Liver (tissue), 9 donors: ENCODE results near the gene LMX1B. TPM values are rescaled to one million over a fixed set of nuclear protein-coding genes. Genes with fewer than 3 reads are reported as not detected.

Experiments
- DNase-seq: peaks from one replicate; pipeline ENCODE4 v3.0.0-alpha.2; 2017; ENCODE audit warnings: low spot score
- H3K27ac ChIP-seq, 2 donors: one replicate each; pipeline ENCODE4 v1.7.0; 2013; ENCODE audit warnings: inconsistent platforms in 2 of 2, low read length in 2 of 2, control low read depth in 1 of 2, low read depth in 1 of 2, mild to moderate bottlenecking in 1 of 2
- H3K27me3 ChIP-seq, 4 donors: one replicate each; pipeline versions ENCODE4 v1.6.1 to v1.7.0; 2013; ENCODE audit warnings: low read length in 3 of 4, inconsistent platforms in 1 of 4, mild to moderate bottlenecking in 1 of 4, moderate library complexity in 1 of 4; ENCODE audit not compliant: control insufficient read depth in 4 of 4, insufficient read depth in 4 of 4
- H3K36me3 ChIP-seq, 4 donors: one replicate each; pipeline versions ENCODE4 v1.6.1 to v1.7.0; 2013; ENCODE audit warnings: low read length in 3 of 4, mild to moderate bottlenecking in 3 of 4, low read depth in 1 of 4, moderate library complexity in 1 of 4; ENCODE audit not compliant: control insufficient read depth in 4 of 4, insufficient read depth in 3 of 4
- H3K4me1 ChIP-seq, 4 donors: one replicate each; pipeline versions ENCODE4 v1.6.1 to v1.7.0; 2013; ENCODE audit warnings: low read length in 3 of 4, mild to moderate bottlenecking in 3 of 4, moderate library complexity in 1 of 4; ENCODE audit not compliant: control insufficient read depth in 4 of 4, insufficient read depth in 4 of 4
- H3K4me3 ChIP-seq, 3 donors: one replicate each; pipeline versions ENCODE4 v1.6.1 to v1.7.0; 2013; ENCODE audit warnings: low read length in 3 of 3, control low read depth in 1 of 3, low read depth in 1 of 3, mild to moderate bottlenecking in 1 of 3
- H3K9ac ChIP-seq, 2 donors: one replicate each; pipeline ENCODE4 v1.7.0; 2013; ENCODE audit warnings: low read length in 2 of 2, mild to moderate bottlenecking in 2 of 2, moderate library complexity in 2 of 2, control low read depth in 1 of 2, low read depth in 1 of 2
- H3K9me3 ChIP-seq, 4 donors: one replicate each; pipeline versions ENCODE4 v1.6.1 to v1.7.0; 2013; ENCODE audit warnings: low read length in 3 of 4; ENCODE audit not compliant: control insufficient read depth in 4 of 4
- EGR1 ChIP-seq, 2 donors: IDR thresholded peaks; 2 replicates each; pipeline ENCODE4 v1.6.1; 2016 to 2018; ENCODE audit warnings: antibody characterized with exemption in 2 of 2, low read depth in 2 of 2
- FOXA1 ChIP-seq: IDR thresholded peaks from 2 replicates; pipeline ENCODE4 v1.6.1; 2016; ENCODE audit warnings: antibody characterized with exemption
- FOXA2 ChIP-seq: IDR thresholded peaks from 2 replicates; pipeline ENCODE4 v1.6.1; 2016; ENCODE audit warnings: antibody characterized with exemption
- GABPA ChIP-seq, 2 donors: IDR thresholded peaks in 1 of 2; conservative IDR thresholded peaks in 1 of 2; 2 replicates each; pipeline ENCODE4 v1.6.1; 2016; ENCODE audit warnings: antibody characterized with exemption in 2 of 2, mild to moderate bottlenecking in 1 of 2, moderate library complexity in 1 of 2
- HNF4A ChIP-seq, 2 donors: conservative IDR thresholded peaks; 2 replicates each; pipeline ENCODE4 v1.6.1; 2016; ENCODE audit warnings: antibody characterized with exemption in 2 of 2, mild to moderate bottlenecking in 2 of 2
- JUND ChIP-seq, 2 donors: IDR thresholded peaks; 2 replicates each; pipeline ENCODE4 v1.6.1; 2016; ENCODE audit warnings: antibody characterized with exemption in 2 of 2
- NR2F2 ChIP-seq: IDR thresholded peaks from 2 replicates; pipeline ENCODE4 v1.6.1; 2016; ENCODE audit warnings: antibody characterized with exemption
- RAD21 ChIP-seq, 2 donors: IDR thresholded peaks; 2 replicates each; pipeline ENCODE4 v1.6.1; 2016; ENCODE audit warnings: antibody characterized with exemption in 2 of 2, mild to moderate bottlenecking in 2 of 2
- RXRA ChIP-seq, 2 donors: IDR thresholded peaks; 2 replicates each; pipeline ENCODE4 v1.6.1; 2017 to 2018; ENCODE audit warnings: antibody characterized with exemption in 2 of 2, mild to moderate bottlenecking in 1 of 2
- SP1 ChIP-seq: IDR thresholded peaks from 2 replicates; pipeline ENCODE4 v1.6.1; 2018; ENCODE audit warnings: antibody characterized with exemption, mild to moderate bottlenecking
- TAF1 ChIP-seq: conservative IDR thresholded peaks from 2 replicates; pipeline ENCODE4 v1.6.1; 2016; ENCODE audit warnings: antibody characterized with exemption, mild to moderate bottlenecking
- YY1 ChIP-seq: IDR thresholded peaks from 2 replicates; pipeline ENCODE4 v1.6.1; 2016; ENCODE audit warnings: antibody characterized with exemption, mild to moderate bottlenecking
- WGBS: extraction: QIAGEN DNeasy Blood & Tissue Kit; methylation state at CpG from one replicate; pipeline ENCODE4 v1.1.7; 2013; 5-methylcytosine and 5-hydroxymethylcytosine counted together
- polyA plus RNA-seq, 2 donors: library from polyadenylated mRNA; stranded (reverse) in 1 of 2; unstranded in 1 of 2; fragments of 200-250 nt in 1 of 2; fragments of >200 nt in 1 of 2; fragmentation: Nextera tagmentation in 1 of 2; extraction: Ambion mirVana in 1 of 2; gene quantifications; one replicate each; pipeline versions ENCODE4 v1.2.1 to v1.2.3, GENCODE V29; 2013 to 2015
- total RNA-seq, 2 donors: library from RNA; depleted of rRNA; stranded (reverse); fragments of >200 nt; gene quantifications; one replicate each; pipeline ENCODE4 v1.2.3, GENCODE V29; 2014
- TF ChIP-seq, protein P1 (sequence below): IDR thresholded peaks from 2 replicates; pipeline ENCODE4 v1.6.1; 2016; ENCODE audit warnings: antibody characterized with exemption
- TF ChIP-seq, protein P2 (sequence below): IDR thresholded peaks from 2 replicates; pipeline ENCODE4 v1.6.1; 2016; ENCODE audit warnings: antibody characterized with exemption, mild to moderate bottlenecking
- TF ChIP-seq, protein P3 (sequence below): IDR thresholded peaks from 2 replicates; pipeline ENCODE4 v1.6.1; 2016; ENCODE audit warnings: antibody characterized with exemption
- TF ChIP-seq, protein P4 (sequence below): IDR thresholded peaks from 2 replicates; pipeline ENCODE4 v1.6.1; 2016; ENCODE audit warnings: antibody characterized with exemption
- donor health status: healthy.
- donor health status: healthy.
- donor health status: healthy.
- donor health status: healthy.
- donor health status: healthy.

Gene LMX1B
- total and polyA plus RNA-seq, 4 donors, result not detected

DNA sequence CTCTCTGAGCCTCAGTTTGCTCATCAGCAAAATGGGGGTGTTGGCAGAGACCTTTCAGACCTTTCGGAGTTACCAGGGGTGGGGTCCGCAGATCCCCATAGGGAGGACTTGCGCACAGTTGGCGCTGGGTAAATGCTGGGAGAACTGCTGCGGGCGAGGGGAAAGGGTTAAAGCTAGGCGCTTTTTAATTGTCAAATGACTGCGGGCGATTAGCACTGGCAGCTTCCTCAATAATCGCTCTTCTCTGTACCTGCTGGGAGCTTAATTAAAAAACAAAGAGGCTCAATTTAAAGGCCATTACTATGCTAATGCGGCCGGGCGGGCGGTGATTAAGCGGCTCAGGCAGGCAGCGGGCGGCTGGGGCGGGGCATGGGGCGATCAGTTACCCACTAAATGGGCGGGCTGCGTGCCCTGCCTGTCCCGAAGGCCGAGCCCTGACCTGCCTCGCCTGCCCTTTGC is 63.0 kb downstream of the LMX1B start:
- Histone ChIP-seq H3K27me3 (peaks cover 3 to 22% (median 4%) of the 10 kb centered on the region in 4 donors), H3K4me1 (no peaks in the 10 kb centered on the region), H3K36me3 (no peaks in the 10 kb centered on the region), H3K9ac (no peak overlapping the region), H3K27ac (no peak overlapping the region), H3K4me3 (no peak overlapping the region), H3K9me3 (no peaks in the 10 kb centered on the region)
- DNase-seq, result no peak
- TF ChIP-seq HNF4A (conservative IDR thresholded peaks at IDR 0.05), result no peak
- TF ChIP-seq GABPA (IDR thresholded peaks at IDR 0.05 in 1 of 2, conservative IDR thresholded peaks at IDR 0.05 in 1 of 2), result no peak
- no peak for TF ChIP-seq TAF1
- no peak for TF ChIP-seq RAD21 (IDR thresholded peaks at IDR 0.05)
- TF ChIP-seq FOXA2, result no peak
- no peak for TF ChIP-seq NR2F2
- TF ChIP-seq JUND (IDR thresholded peaks at IDR 0.05), result no peak
- WGBS, result 6% methylated on average over 24 of the region's 24 CpGs

DNA sequence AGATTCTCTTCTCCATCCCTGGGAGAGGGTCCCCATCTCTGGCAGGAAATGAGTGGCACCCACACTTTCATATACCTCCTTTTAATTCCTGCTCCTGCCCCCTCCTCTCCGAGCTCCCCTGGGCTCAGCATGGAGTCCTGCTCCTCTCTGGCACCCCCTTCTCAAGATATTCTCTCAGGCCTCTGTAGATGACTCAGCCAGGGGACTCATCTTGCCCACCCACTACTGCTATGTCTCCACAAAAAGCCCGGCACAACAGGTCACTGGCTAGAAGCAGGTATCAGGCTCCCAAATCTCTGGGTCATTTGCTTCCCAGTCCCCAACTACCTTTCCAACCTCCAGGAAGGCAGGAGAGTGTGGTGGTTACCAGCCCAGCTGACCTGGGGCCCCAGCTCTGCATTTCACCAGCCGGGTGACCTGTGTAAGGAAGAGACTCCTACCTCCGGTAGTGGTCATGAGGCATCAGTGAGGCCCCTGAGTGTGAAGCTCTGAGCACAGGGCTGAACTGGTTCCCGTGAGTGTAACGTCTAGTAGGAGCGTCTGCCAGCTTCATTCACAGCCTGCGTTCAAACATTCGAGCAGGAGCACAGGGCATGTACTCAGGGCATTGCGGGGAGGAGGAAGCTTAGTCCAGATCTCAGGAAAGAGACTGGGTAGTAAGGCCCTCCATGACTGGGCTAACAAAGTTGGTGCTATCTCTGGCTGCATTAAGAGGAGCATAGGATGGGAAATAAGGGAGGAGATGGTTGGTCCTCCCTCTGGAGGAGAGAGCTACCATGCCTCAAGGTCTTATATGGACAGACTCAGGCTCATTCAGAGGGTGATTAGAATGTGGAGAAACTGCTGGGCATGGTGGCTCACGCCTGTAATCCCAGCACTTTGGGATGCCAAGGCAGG is 63.7 kb downstream of the LMX1B start:
- TF ChIP-seq HNF4A (conservative IDR thresholded peaks at IDR 0.05) (no peak), JUND (IDR thresholded peaks at IDR 0.05) (no peak), SP1 (no peak), RAD21 (IDR thresholded peaks at IDR 0.05) (no peak), RXRA (IDR thresholded peaks at IDR 0.05) (no peak), YY1 (no peak), EGR1 (IDR thresholded peaks at IDR 0.05; ENCODE audit: low read depth in 2 of 2) (no peak), FOXA2 (no peak), NR2F2 (no peak), GABPA (IDR thresholded peaks at IDR 0.05 in 1 of 2, conservative IDR thresholded peaks at IDR 0.05 in 1 of 2) (no peak), FOXA1 (no peak), TAF1 (no peak)
- TF ChIP-seq, protein P1, sequence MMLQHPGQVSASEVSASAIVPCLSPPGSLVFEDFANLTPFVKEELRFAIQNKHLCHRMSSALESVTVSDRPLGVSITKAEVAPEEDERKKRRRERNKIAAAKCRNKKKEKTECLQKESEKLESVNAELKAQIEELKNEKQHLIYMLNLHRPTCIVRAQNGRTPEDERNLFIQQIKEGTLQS, result no peak
- TF ChIP-seq, protein P2, sequence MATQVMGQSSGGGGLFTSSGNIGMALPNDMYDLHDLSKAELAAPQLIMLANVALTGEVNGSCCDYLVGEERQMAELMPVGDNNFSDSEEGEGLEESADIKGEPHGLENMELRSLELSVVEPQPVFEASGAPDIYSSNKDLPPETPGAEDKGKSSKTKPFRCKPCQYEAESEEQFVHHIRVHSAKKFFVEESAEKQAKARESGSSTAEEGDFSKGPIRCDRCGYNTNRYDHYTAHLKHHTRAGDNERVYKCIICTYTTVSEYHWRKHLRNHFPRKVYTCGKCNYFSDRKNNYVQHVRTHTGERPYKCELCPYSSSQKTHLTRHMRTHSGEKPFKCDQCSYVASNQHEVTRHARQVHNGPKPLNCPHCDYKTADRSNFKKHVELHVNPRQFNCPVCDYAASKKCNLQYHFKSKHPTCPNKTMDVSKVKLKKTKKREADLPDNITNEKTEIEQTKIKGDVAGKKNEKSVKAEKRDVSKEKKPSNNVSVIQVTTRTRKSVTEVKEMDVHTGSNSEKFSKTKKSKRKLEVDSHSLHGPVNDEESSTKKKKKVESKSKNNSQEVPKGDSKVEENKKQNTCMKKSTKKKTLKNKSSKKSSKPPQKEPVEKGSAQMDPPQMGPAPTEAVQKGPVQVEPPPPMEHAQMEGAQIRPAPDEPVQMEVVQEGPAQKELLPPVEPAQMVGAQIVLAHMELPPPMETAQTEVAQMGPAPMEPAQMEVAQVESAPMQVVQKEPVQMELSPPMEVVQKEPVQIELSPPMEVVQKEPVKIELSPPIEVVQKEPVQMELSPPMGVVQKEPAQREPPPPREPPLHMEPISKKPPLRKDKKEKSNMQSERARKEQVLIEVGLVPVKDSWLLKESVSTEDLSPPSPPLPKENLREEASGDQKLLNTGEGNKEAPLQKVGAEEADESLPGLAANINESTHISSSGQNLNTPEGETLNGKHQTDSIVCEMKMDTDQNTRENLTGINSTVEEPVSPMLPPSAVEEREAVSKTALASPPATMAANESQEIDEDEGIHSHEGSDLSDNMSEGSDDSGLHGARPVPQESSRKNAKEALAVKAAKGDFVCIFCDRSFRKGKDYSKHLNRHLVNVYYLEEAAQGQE, result no peak
- TF ChIP-seq, protein P3, sequence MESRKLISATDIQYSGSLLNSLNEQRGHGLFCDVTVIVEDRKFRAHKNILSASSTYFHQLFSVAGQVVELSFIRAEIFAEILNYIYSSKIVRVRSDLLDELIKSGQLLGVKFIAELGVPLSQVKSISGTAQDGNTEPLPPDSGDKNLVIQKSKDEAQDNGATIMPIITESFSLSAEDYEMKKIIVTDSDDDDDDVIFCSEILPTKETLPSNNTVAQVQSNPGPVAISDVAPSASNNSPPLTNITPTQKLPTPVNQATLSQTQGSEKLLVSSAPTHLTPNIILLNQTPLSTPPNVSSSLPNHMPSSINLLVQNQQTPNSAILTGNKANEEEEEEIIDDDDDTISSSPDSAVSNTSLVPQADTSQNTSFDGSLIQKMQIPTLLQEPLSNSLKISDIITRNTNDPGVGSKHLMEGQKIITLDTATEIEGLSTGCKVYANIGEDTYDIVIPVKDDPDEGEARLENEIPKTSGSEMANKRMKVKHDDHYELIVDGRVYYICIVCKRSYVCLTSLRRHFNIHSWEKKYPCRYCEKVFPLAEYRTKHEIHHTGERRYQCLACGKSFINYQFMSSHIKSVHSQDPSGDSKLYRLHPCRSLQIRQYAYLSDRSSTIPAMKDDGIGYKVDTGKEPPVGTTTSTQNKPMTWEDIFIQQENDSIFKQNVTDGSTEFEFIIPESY, result no peak
- TF ChIP-seq, protein P4, sequence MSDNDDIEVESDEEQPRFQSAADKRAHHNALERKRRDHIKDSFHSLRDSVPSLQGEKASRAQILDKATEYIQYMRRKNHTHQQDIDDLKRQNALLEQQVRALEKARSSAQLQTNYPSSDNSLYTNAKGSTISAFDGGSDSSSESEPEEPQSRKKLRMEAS, result no peak
- 27% methylated on average over 11 of the region's 11 CpGs for WGBS
- H3K27me3 ChIP-seq, result peaks cover 3 to 20% (median 6%) of the 10 kb centered on the region in 4 donors

More for the DNA sequence above, 63.7 kb downstream of the LMX1B start:
- Histone ChIP-seq H3K9me3 (no peaks in the 10 kb centered on the region), H3K9ac (no peak overlapping the region), H3K27ac (no peak overlapping the region), H3K4me1 (no peaks in the 10 kb centered on the region), H3K4me3 (no peak overlapping the region), H3K36me3 (no peaks in the 10 kb centered on the region)
- DNase-seq, result no peak
